GM12865 (cell line): ENCODE data around the gene FRS2.
A peak's percentile ranks its signal among the peaks of the same experiment; 100 is the strongest.

Experiments
- DNase-seq: peaks from one replicate; pipeline ENCODE4 v3.0.0; 2010; ENCODE audit warnings: low read depth
- H3K4me3 ChIP-seq: 2 replicates; pipeline ENCODE4 v1.5.1; 2011; ENCODE audit warnings: mild to moderate bottlenecking, low read depth, low read length, control low read depth
- TF ChIP-seq, protein P1 (sequence below): IDR thresholded peaks from 2 replicates; pipeline ENCODE4 v1.5.1; 2011; ENCODE audit warnings: low read length, control low read depth, low read depth, inconsistent platforms; ENCODE audit not compliant: insufficient read depth; ENCODE audit errors: missing control alignments

Gene FRS2

DNA sequence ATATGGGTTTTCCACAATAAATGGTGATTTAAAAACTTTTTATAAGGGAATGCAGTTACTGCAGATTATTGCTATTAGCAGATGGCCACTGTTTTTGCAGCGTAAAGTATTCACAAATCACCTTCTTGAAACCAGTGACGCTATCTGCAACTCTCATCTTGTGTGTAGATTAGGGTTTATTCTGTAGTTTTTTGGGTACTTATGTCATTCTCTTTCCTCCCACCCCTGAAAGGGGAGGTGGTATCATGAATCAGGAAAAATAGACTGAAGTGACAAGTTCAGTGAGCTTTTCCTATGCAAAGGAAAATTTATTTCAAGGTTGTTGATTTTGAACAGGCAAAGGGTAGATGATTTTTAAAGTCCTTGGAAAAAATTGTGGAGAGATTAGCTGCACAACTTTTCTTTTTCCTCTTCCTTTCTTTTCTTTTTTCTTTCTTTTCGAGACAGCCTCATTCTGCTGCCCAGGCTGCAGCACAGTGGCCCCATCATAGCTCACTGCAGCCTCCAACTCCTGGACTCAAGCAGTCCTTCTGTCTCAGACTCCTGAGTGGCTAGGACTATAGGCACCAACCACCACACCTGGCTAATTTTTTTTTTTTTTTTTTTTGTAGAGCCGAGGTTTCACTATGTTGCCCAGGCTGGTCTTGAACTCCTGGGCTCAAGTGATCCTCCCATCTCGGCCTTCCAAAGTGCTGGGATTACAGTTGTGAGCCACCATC is 1.6 kb downstream of the FRS2 start:
- TF ChIP-seq, protein P1, sequence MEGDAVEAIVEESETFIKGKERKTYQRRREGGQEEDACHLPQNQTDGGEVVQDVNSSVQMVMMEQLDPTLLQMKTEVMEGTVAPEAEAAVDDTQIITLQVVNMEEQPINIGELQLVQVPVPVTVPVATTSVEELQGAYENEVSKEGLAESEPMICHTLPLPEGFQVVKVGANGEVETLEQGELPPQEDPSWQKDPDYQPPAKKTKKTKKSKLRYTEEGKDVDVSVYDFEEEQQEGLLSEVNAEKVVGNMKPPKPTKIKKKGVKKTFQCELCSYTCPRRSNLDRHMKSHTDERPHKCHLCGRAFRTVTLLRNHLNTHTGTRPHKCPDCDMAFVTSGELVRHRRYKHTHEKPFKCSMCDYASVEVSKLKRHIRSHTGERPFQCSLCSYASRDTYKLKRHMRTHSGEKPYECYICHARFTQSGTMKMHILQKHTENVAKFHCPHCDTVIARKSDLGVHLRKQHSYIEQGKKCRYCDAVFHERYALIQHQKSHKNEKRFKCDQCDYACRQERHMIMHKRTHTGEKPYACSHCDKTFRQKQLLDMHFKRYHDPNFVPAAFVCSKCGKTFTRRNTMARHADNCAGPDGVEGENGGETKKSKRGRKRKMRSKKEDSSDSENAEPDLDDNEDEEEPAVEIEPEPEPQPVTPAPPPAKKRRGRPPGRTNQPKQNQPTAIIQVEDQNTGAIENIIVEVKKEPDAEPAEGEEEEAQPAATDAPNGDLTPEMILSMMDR = no peak
- H3K4me3 ChIP-seq = peak overlapping the region; percentile 76
- DNase-seq = no peak

DNA sequence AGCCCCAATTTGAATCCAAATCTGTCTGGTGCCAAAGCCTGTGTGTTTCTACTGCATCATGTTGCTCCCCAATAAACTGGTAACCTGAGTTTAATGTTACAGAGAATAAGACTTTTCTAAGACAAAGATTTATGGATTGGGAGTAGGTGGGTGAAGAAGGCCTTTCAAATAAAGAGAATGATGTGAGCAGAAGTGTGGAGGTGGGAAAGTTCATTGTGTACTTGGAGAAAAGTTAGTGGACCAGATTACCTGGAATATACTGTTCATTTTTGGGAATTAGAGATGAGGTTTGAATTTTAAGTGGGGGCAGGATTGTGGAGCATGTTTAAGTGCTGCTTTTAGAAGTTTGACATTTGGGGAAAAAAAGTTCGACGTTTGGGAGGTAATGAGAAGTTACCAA is 3.1 kb downstream of the FRS2 start:
- no peak overlapping the region for H3K4me3 ChIP-seq
- TF ChIP-seq, protein P1 = no peak
- DNase-seq = no peak

DNA sequence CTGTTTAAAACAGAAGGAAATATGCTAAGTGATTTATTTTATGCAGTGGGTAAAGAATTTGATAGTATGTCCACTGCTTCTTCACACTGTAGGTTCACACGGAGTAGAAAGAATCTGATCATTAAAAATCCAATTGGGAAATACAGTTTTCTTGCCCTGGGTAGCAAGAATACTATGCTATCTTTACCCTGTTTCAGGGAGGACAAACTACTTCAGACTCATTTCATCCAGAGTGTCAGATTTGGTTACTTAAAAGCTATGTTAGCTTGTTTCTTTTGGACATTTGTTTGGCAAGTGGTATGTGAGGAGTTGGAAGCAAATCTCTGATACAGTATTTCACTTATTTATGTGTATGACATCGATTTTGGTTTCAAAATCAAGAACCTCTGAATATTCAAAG is 4.3 kb downstream of the FRS2 start:
- TF ChIP-seq, protein P1 = no peak

DNA sequence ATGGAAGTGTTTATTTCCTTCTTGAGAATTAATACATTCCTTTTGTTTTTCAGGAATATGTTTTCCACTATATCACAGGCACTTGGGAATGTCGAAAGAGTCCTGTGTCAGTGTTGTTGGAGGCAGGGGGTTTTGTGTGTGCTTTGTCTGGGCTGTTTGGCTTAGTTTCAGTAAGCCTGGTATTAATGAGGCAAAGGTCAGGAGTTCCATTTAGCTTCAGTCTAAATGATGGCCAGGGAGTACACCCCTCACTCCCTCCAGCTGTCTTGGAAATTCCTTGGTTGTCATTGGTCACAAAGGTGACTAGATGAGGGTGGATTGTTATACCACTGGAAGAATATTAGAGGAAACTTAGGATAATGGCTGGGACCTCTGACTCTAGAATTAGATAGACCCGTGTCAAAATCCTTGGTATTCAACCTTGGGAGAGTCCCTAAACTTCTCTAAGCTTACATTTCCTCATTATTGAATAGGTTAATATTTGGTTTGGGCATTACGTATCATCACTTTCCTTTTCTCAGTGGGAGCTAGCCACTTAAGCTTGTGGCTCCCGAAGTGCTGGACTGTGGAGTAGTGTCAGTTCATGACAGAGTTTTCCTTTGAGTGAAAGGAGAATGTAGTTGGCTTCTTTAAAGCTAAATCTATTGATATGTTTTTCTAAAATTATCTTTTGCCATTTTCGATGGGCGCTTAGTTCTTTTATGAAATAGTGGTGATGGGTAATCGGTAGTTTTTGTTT is 5.2 kb downstream of the FRS2 start:
- no peak for DNase-seq
- H3K4me3 ChIP-seq = no peak overlapping the region
- TF ChIP-seq, protein P1 = no peak

More for the DNA sequence above, 4.3 kb downstream of the FRS2 start:
- no peak for DNase-seq
- H3K4me3 ChIP-seq = no peak overlapping the region

DNA sequence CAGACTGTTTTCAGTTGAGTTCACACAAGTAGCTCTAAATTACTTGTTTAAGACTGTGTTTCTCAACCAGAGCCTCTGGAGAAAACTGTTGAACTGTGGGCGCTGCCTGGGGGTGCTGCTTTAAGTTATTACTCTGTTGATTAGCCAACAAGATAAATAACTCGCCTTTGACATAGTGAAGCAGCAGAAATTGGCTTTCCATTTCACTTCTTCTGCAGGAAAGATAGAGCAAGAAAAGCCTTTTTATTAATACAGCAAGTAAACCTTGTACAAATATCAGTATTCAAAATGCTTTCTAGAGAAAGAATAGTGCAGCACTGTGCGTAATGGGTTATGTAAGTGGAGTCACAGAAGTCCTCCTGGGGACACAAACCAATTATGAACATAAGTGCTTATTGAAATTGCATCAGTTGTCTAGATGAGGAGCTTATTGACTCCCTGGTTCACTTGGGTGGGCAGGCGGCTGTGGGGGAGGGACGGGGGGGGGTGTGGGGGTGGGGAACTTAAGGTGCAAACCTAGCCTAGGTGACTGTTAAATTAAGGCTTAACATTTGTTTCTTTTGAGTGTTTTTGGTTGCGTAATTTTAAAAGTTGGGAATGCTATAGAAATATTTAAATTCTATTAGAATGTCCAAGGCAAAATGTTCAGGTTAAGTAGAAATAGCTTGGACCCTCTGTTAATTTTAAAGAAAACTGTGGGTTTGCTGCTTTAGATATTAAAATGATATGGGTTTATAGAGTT is 6.3 kb downstream of the FRS2 start:
- no peak overlapping the region for H3K4me3 ChIP-seq
- TF ChIP-seq, protein P1 = no peak
- DNase-seq = no peak

DNA sequence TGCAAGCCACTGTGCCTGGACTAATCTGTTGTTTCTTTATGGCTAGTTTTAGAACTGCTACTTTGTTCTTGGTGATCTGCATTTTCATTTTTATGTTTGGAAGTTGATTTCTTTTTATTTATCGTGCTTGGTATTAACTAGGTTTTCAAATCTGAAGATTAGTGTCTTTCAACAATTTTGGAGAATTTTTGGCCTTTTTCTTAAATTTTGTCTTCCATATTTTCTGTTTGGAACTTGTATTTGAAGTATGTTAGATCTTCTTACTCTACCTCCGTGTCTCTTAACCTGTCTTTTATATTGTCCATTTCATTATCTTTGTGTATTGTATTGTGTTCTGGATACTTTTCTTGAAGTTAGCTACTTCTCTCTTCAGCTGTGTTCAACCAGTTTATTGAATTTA is 9.5 kb downstream of the FRS2 start:
- no peak for DNase-seq
- H3K4me3 ChIP-seq = no peak overlapping the region
- TF ChIP-seq, protein P1 = no peak
